HepG2 (cell line): ENCODE results near the gene RTN4. TPM values are rescaled to one million over a fixed set of nuclear protein-coding genes. Genes with fewer than 3 reads are reported as not detected.

Experiments used
- ATAC-seq: fragments of 200-7000 bp; cut with Tn5 transposase; 3 replicates; pipeline ENCODE4 v1.9.1; 2020; ENCODE audit warnings: mild to moderate bottlenecking, moderate library complexity
- BruUV-seq: library from RNA; stranded (reverse); fragments of 400-500 nt; replicated peaks from 2 replicates; lab custom pipeline; 2021; lab: Mats Ljungman, UMichigan
- CTCF ChIA-PET: fragments of 300-600 bp; formaldehyde crosslinking; extraction: SDS; loops from one replicate; lab custom pipeline; 2021; ENCODE audit warnings: low total read pairs, inconsistent platforms, low intra/inter-chr PET ratio; lab: Yijun Ruan, JAX
- POLR2A ChIA-PET: fragments of 350-600 bp; sonication (Branson Sonifier 250); formaldehyde crosslinking; loops from one replicate; lab custom pipeline; 2020; ENCODE audit warnings: antibody characterized with exemption, inconsistent platforms; lab: Yijun Ruan, JAX
- DNase-seq: peaks from one replicate; pipeline ENCODE4 v3.0.0-alpha.2; 2015; ENCODE audit warnings: low spot score
- FAIRE-seq: peaks from 3 replicates; lab custom pipeline; 2011; peaks lifted over from hg19 to GRCh38; lab: Jason Lieb, UNC
- H2AFZ ChIP-seq: one replicate; pipeline ENCODE4 v1.6.1; 2011; ENCODE audit warnings: low read length, inconsistent platforms
- H3K27ac ChIP-seq: fragments of 300-600 bp; 3 replicates; pipeline ENCODE4 v1.8.0; 2011; ENCODE audit warnings: mixed run types, mild to moderate bottlenecking, mixed read lengths, low read length, inconsistent platforms; ENCODE audit not compliant: insufficient read depth; ENCODE audit errors: extremely low read length
- H3K27me3 ChIP-seq, 2 experiments: fragments of 200-600 bp in 1 of 2; 2 replicates in 1 of 2; 3 replicates in 1 of 2; pipeline versions ENCODE4 v1.6.0 to v1.8.0; 2011; ENCODE audit warnings: low read length in 2 of 2, mild to moderate bottlenecking in 2 of 2, moderate library complexity in 2 of 2, inconsistent platforms in 1 of 2; ENCODE audit not compliant: insufficient read depth in 2 of 2, control insufficient read depth in 1 of 2
- H3K36me3 ChIP-seq, 2 experiments: fragments of 200-600 bp in 1 of 2; replicated peaks in 1 of 2; 2 replicates in 1 of 2; 3 replicates in 1 of 2; pipeline versions ENCODE4 v1.5.1 to v1.8.0; 2011; ENCODE audit warnings: low read length in 2 of 2, inconsistent platforms in 1 of 2; ENCODE audit not compliant: insufficient read depth in 2 of 2, control insufficient read depth in 1 of 2
- H3K4me1 ChIP-seq: 2 replicates; pipeline ENCODE4 v1.5.1; 2012; ENCODE audit warnings: low read length, inconsistent platforms; ENCODE audit not compliant: insufficient read depth
- H3K4me2 ChIP-seq: 2 replicates; pipeline ENCODE4 v1.6.0; 2011; ENCODE audit warnings: low read depth, low read length, inconsistent platforms
- H3K4me3 ChIP-seq, 3 experiments: fragments of 200-600 bp in 1 of 3; sonication (generic), shearing (Covaris generic) in 1 of 3; replicated peaks in 1 of 3; 2 replicates each; pipeline ENCODE4 v1.5.1; 2011 to 2016; ENCODE audit warnings: low read length in 3 of 3, inconsistent platforms in 2 of 3, low read depth in 2 of 3, mild to moderate bottlenecking in 2 of 3, control low read depth in 1 of 3, mixed read lengths in 1 of 3; ENCODE audit not compliant: insufficient read depth in 1 of 3
- H3K79me2 ChIP-seq: one replicate; pipeline ENCODE4 v1.6.1; 2011; ENCODE audit warnings: low read length, inconsistent platforms; ENCODE audit not compliant: insufficient read depth
- H3K9ac ChIP-seq: 2 replicates; pipeline ENCODE4 v1.6.0; 2011; ENCODE audit warnings: mild to moderate bottlenecking, low read depth, low read length, inconsistent platforms; ENCODE audit not compliant: insufficient read depth
- H3K9me3 ChIP-seq: 2 replicates; pipeline ENCODE4 v1.5.1; 2012; ENCODE audit warnings: mild to moderate bottlenecking, low read length
- H4K20me1 ChIP-seq: 2 replicates; pipeline ENCODE4 v1.6.0; 2011; ENCODE audit warnings: inconsistent platforms, mild to moderate bottlenecking, low read length, moderate library complexity; ENCODE audit not compliant: insufficient read depth
- BCL6 ChIP-seq: IDR thresholded peaks from 2 replicates; pipeline ENCODE4 v1.6.1; 2016; ENCODE audit warnings: missing genetic modification reagents, missing compliant biosample characterization
- HOXA9 ChIP-seq: sonication (generic); formaldehyde crosslinking; IDR thresholded peaks from 2 replicates; pipeline ENCODE4 v1.8.1; 2022; ENCODE audit warnings: missing genetic modification reagents, mild to moderate bottlenecking, moderate library complexity, borderline replicate concordance
- HOXD1 ChIP-seq: sonication (generic); formaldehyde crosslinking; IDR thresholded peaks from 2 replicates; pipeline ENCODE4 v1.5.0; 2020; ENCODE audit warnings: missing genetic modification reagents
- MAFF ChIP-seq: IDR thresholded peaks from 2 replicates; pipeline ENCODE4 v1.6.1; 2011; ENCODE audit warnings: low read depth, low read length, improper control_type of control experiment
- MAFK ChIP-seq, 2 experiments: IDR thresholded peaks in 1 of 2; conservative IDR thresholded peaks in 1 of 2; 2 replicates each; pipeline ENCODE4 v1.6.1; 2011; ENCODE audit warnings: improper control_type of control experiment in 2 of 2, low read length in 2 of 2
- PBX2 ChIP-seq: IDR thresholded peaks from 2 replicates; pipeline ENCODE4 v1.6.1; 2016; ENCODE audit warnings: control low read depth
- TP53 ChIP-seq: sonication (generic); formaldehyde crosslinking; conservative IDR thresholded peaks from 2 replicates; pipeline ENCODE4 v1.4.0; 2020; ENCODE audit warnings: missing genetic modification reagents
- ZBTB21 ChIP-seq: sonication (generic); formaldehyde crosslinking; IDR thresholded peaks from 2 replicates; pipeline ENCODE4 v1.4.0; 2020; ENCODE audit warnings: missing genetic modification reagents
- ZFP36L1 ChIP-seq: sonication (generic); formaldehyde crosslinking; IDR thresholded peaks from 2 replicates; pipeline ENCODE4 v1.8.0; 2022; ENCODE audit warnings: mild to moderate bottlenecking, missing genetic modification reagents, moderate library complexity
- ZNF296 ChIP-seq: sonication (generic); formaldehyde crosslinking; conservative IDR thresholded peaks from 2 replicates; pipeline ENCODE4 v1.5.0; 2020; ENCODE audit warnings: mild to moderate bottlenecking, missing genetic modification reagents
- ZNF329 ChIP-seq: sonication (generic); formaldehyde crosslinking; IDR thresholded peaks from 2 replicates; pipeline ENCODE4 v1.9.0; 2021; ENCODE audit warnings: low read depth, mild to moderate bottlenecking, missing genetic modification reagents
- ZNF446 ChIP-seq: sonication (generic); formaldehyde crosslinking; IDR thresholded peaks from 2 replicates; pipeline ENCODE4 v1.5.0; 2020; ENCODE audit warnings: mild to moderate bottlenecking, missing genetic modification reagents
- ZNF556 ChIP-seq: sonication (generic); formaldehyde crosslinking; IDR thresholded peaks from 2 replicates; pipeline ENCODE4 v1.4.0; 2020; ENCODE audit warnings: mild to moderate bottlenecking, missing genetic modification reagents, borderline replicate concordance
- WGBS: methylation state at CpG from one replicate; pipeline ENCODE4 v1.1.6; 2017; ENCODE audit warnings: low lambda C conversion rate; 5-methylcytosine and 5-hydroxymethylcytosine counted together
- in situ Hi-C: cut with HindIII; loops from 2 replicates; pipeline ENCODE4 v1.10.0; 2017; ENCODE audit warnings: low pct_unique_long_range_greater_than_20kb; ENCODE audit not compliant: extremely low pct_ligation_motif_present
- intact Hi-C: fragments of 100-400 bp; cut with micrococcal nuclease; formaldehyde crosslinking; loops from one replicate; pipeline ENCODE4 v1.10.0; 2022; ENCODE audit not compliant: unreplicated experiment
- polyA plus RNA-seq, 8 experiments: library from polyadenylated mRNA; depleted of rRNA in 3 of 8; stranded (reverse) in 7 of 8; unstranded in 1 of 8; fragments of >200 nt; fragmentation: Illumina TruSeq in 4 of 8; extraction: Trizol in 4 of 8; gene quantifications; 2 replicates each; pipeline versions ENCODE4 v1.2.1 to v1.2.3, GENCODE V29; 2011 to 2016; ENCODE audit warnings: low read depth in 4 of 8, missing spikeins in 1 of 8, mixed read lengths in 1 of 8; ENCODE audit not compliant: insufficient read depth in 1 of 8
- total RNA-seq, 5 experiments: library from RNA; depleted of rRNA; stranded (reverse); fragments of >200 nt; fragmentation: Illumina TruSeq; extraction: Trizol; gene quantifications; 2 replicates each; pipeline ENCODE4 v1.2.3, GENCODE V29; 2016; ENCODE audit warnings: low read depth in 1 of 5

The RTN4 gene
- total and polyA plus RNA-seq, 2 of the 13 experiments (the other 11 are each of a cell fraction or from before 2014, with no cell fraction given), result 98.4 to 133 TPM

DNA sequence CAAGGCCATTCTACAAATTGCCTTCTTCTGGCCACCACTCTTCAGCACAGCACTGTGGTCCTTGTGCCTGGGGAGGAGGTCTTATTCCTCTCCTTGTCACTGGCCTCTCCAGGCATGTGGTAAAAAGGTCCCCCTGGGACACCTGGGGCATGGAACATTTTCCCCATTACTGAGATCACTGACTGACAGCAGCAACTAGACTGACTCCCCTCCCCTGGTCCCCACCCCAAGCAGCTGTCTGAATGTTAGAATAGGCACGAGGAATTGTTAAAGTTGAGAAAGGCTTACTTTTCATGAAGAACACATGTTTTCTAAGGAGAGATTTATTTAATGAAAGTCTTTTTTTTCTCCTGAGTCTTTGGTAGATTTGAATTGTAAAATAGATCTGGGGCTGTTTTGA is 39.5 kb upstream of the RTN4 start:
- no peaks in the 10 kb centered on the region for H4K20me1 ChIP-seq
- 2% methylated on average over 1 of the region's 1 CpG for WGBS
- FAIRE-seq, result no peak
- ChIA-PET POLR2A (no interaction called here), CTCF (no interaction called here)
- H3K36me3 ChIP-seq, result no peaks in the 10 kb centered on the region
- no peaks in the 10 kb centered on the region for H3K4me1 ChIP-seq
- TF ChIP-seq ZNF329 (no peak), ZNF446 (CRISPR knock-in tag) (no peak), BCL6 (CRISPR knock-in tag) (no peak), PBX2 (no peak), ZBTB21 (CRISPR knock-in tag) (no peak)
- peaks cover 0 to 16% of the 10 kb centered on the region in 2 experiments; a peak in 3 of 5 replicates for H3K27me3 ChIP-seq
- H3K9me3 ChIP-seq, result no peaks in the 10 kb centered on the region
- no peak for ATAC-seq
- no peak overlapping the region for H3K9ac ChIP-seq
- DNase-seq, result no peak
- no peak overlapping the region for H3K4me2 ChIP-seq
- H3K27ac ChIP-seq, result no peak overlapping the region
- no peak overlapping the region for H3K4me3 ChIP-seq
- H2AFZ ChIP-seq, result no peak overlapping the region
- BruUV-seq, result no TSS peak
- intact Hi-C loops (no loop called here), in situ Hi-C loops (no loop called here)
- no peaks in the 10 kb centered on the region for H3K79me2 ChIP-seq

DNA sequence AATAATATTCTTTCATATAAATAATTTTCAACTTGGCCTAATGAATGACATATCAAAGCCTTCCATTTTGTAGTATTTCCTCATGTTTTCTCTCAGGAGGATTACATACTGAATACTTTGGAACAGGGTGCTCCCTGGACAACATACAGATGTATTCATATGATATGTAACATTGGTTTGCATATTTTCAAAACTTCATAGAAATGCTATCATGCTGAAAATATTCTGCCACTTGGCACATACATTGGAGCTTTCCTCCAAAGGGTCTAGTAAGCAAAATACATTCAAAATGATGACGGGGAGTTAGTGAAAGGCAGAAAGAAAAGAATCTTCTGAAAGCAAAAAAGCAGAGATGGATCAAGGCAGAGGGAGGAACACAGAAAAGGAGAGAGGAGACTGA is 38.1 kb upstream of the RTN4 start:
- Histone ChIP-seq H2AFZ (no peak overlapping the region), H3K9ac (no peak overlapping the region), H3K36me3 (no peaks in the 10 kb centered on the region), H3K27me3 (peaks cover 0 to 16% of the 10 kb centered on the region in 2 experiments; a peak in 3 of 5 replicates), H3K4me3 (no peak overlapping the region), H3K4me1 (0 out of 2 replicates have a peak, but pooled peaks cover under 1% of the 10 kb centered on the region), H3K4me2 (no peak overlapping the region), H3K9me3 (no peaks in the 10 kb centered on the region)
- no peak for FAIRE-seq
- CTCF ChIA-PET, result no interaction called here
- intact Hi-C loops, result no loop called here
- DNase-seq, result no peak
- TF ChIP-seq MAFK (conservative IDR thresholded peaks at IDR 0.05 in 1 of 2, IDR thresholded peaks at IDR 0.05 in 1 of 2; ENCODE audit: low read length in 2 of 2), result peak in 1 of 2 experiments; percentile 7; a peak in 1 of 4 replicates
- TF ChIP-seq HOXA9 (CRISPR knock-in tag), result no peak
- no peak for TF ChIP-seq ZFP36L1 (CRISPR knock-in tag)
- peak; percentile 15; the same call in 1 of the 2 replicates for TF ChIP-seq MAFF
- no peak for TF ChIP-seq ZNF296 (CRISPR knock-in tag)
- no peak for TF ChIP-seq TP53
- TF ChIP-seq HOXD1 (CRISPR knock-in tag), result no peak
- no peak for TF ChIP-seq ZNF556 (CRISPR knock-in tag)
- TF ChIP-seq, all 625 proteins: peak for 2
- Histone ChIP-seq H3K79me2 (no peaks in the 10 kb centered on the region), H4K20me1 (no peaks in the 10 kb centered on the region), H3K27ac (no peak overlapping the region)
- 56% methylated on average over 1 of the region's 1 CpG for WGBS
- POLR2A ChIA-PET, result no interaction called here
- ATAC-seq, result no peak
- in situ Hi-C loops, result no loop called here
- BruUV-seq, result no TSS peak
